Measurements from ENCODE around the gene ZNF738.

- TF ChIP-seq CTCF (IDR thresholded peaks at IDR 0.05) (no peak), POLR2A (IDR thresholded peaks at IDR 0.05) (no peak), EP300 (IDR thresholded peaks at IDR 0.05) (no peak), POLR2AphosphoS5 (IDR thresholded peaks at IDR 0.05) (no peak)
Observed at GRCh38 chr19:21317821-21318220, 41.0 kb upstream of the ZNF738 start.
